HG03558 (cell line): ENCODE results near the gene TDP2.

Experiments used
- ATAC-seq: cut with Tn5 transposase; IDR thresholded peaks from one replicate; pipeline ENCODE4 v1.9.1; 2021; ENCODE audit warnings: moderate number of reproducible peaks; ENCODE audit not compliant: unreplicated experiment; ENCODE audit errors: extremely low read depth

The TDP2 gene

GRCh38 chr6:24607310-24608105, 59.2 kb downstream of the TDP2 start:
- no peak for ATAC-seq

GRCh38 chr6:24606200-24606930, 60.3 kb downstream of the TDP2 start:
- no peak for ATAC-seq

- ATAC-seq, result no peak
Measured at GRCh38 chr6:24603241-24603640, 63.5 kb downstream of the TDP2 start.

DNA sequence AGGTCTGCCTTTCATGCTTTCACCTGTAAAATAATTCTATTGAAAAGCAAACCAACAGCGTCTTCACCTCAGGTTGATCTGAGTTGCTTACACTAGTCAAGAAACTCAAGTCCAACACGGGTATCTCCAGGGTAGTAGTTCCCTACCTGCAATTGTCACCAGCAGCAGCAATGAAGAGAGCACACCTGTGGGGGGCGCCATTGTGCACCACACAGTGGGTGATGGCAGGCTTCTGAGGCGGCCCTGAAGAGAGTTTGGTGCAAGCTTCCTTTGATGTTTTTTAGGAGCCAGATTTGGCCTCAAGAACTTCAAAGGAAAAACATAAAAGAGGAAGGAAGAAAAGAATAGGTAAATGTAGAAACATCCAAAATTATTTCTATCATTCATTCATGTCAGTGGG, 65.8 kb downstream of the TDP2 start:
- no peak for ATAC-seq
